IMR-90 (cell line): Measurements from ENCODE around the gene TMEM101. TPM values are rescaled to one million over a fixed set of nuclear protein-coding genes. Genes with fewer than 3 reads are reported as not detected.

Source experiments
- microRNA-seq, 2 experiments: library from miRNA; stranded (forward) in 1 of 2; unstranded in 1 of 2; fragments of 10-50 nt in 1 of 2; fragments of <30 nt in 1 of 2; gene quantifications in 1 of 2; microRNA quantifications in 1 of 2; one replicate each; pipeline versions ENCODE3 to v1.1.0; 2013 to 2020; ENCODE audit not compliant: insufficient read depth in 1 of 2, insufficient read length in 1 of 2, unreplicated experiment in 1 of 2
- polyA plus RNA-seq, 3 experiments: library from polyadenylated mRNA; depleted of rRNA; stranded (reverse); fragments of >200 nt; gene quantifications; 2 replicates each; pipeline ENCODE4 v1.2.3, GENCODE V29; 2012; ENCODE audit warnings: low replicate concordance in 1 of 3
- small RNA-seq, 5 experiments: library from RNA; depleted of rRNA; stranded (forward); fragments of <200 nt; gene quantifications; one replicate each; pipeline ENCODE3, GENCODE V24; 2012
- total RNA-seq: library from RNA; depleted of rRNA; stranded (reverse); fragments of >200 nt; gene quantifications from 2 replicates; pipeline ENCODE4 v1.2.3, GENCODE V29; 2012; rRNA removed

The TMEM101 gene
- total and polyA plus RNA-seq, 2 of the 4 experiments (the other 2 are of a cell fraction), result 30.7 to 36.6 TPM

Small RNAs within 50 kb of the gene (microRNA-seq; reads per million reads assigned to microRNA genes)
- not detected for gene RF00012 (ENCODE audit: insufficient read depth, insufficient read length)

Small RNAs within 50 kb of the gene (small RNA-seq; reads per million reads assigned to genes)
- 0 to 0.04 (median 0) reads per million in 5 experiments for gene RF00012

Other genes with a start within 250 kb of the TMEM101 start
- 40.9 and 42.5 TPM in 2 replicates for gene DUSP3, start 236.0 kb downstream of the TMEM101 start, total RNA-seq
- 33.3 and 33.5 TPM in 2 replicates for gene DUSP3, start 236.0 kb downstream of the TMEM101 start, polyA plus RNA-seq (2012; rRNA removed)
- gene CFAP97D1, start 234.5 kb downstream of the TMEM101 start, total RNA-seq, result under 0.01 TPM in 1 of 2 replicates, not detected in the other
- gene CFAP97D1, start 234.5 kb downstream of the TMEM101 start, polyA plus RNA-seq (2012; rRNA removed), result 0.03 TPM in 1 of 2 replicates, not detected in the other
- 5.0 and 5.7 TPM in 2 replicates for gene MPP3, start 181.8 kb downstream of the TMEM101 start, total RNA-seq
- 10.7 and 11.9 TPM in 2 replicates for gene MPP3, start 181.8 kb downstream of the TMEM101 start, polyA plus RNA-seq (2012; rRNA removed)
- not detected in 2 replicates for gene CD300LG, start 167.8 kb downstream of the TMEM101 start, total RNA-seq
- gene CD300LG, start 167.8 kb downstream of the TMEM101 start, polyA plus RNA-seq (2012; rRNA removed), result not detected in 2 replicates
- 1.9 and 3.2 TPM in 2 replicates for gene MPP2, start 107.4 kb downstream of the TMEM101 start, total RNA-seq
- 3.8 TPM in 2 replicates for gene MPP2, start 107.4 kb downstream of the TMEM101 start, polyA plus RNA-seq (2012; rRNA removed)
- gene PPY, start 72.5 kb downstream of the TMEM101 start, total RNA-seq, result not detected in 2 replicates
- not detected in 2 replicates for gene PPY, start 72.5 kb downstream of the TMEM101 start, polyA plus RNA-seq (2012; rRNA removed)
- not detected in 2 replicates for gene PYY, start 61.0 kb downstream of the TMEM101 start, total RNA-seq
- gene PYY, start 61.0 kb downstream of the TMEM101 start, polyA plus RNA-seq (2012; rRNA removed), result not detected in 2 replicates
- gene NAGS, start 10.3 kb downstream of the TMEM101 start, total RNA-seq, result 0.28 and 0.54 TPM in 2 replicates
- 0.92 and 0.99 TPM in 2 replicates for gene NAGS, start 10.3 kb downstream of the TMEM101 start, polyA plus RNA-seq (2012; rRNA removed)
- gene LSM12, start 51.7 kb upstream of the TMEM101 start, total RNA-seq, result 41.0 and 50.3 TPM in 2 replicates
- gene LSM12, start 51.7 kb upstream of the TMEM101 start, polyA plus RNA-seq (2012; rRNA removed), result 37.6 and 38.0 TPM in 2 replicates
- gene G6PC3, start 55.8 kb upstream of the TMEM101 start, total RNA-seq, result 19.4 and 20.4 TPM in 2 replicates
- gene G6PC3, start 55.8 kb upstream of the TMEM101 start, polyA plus RNA-seq (2012; rRNA removed), result 107 and 127 TPM in 2 replicates
- 61.3 and 71.4 TPM in 2 replicates for gene HDAC5, start 108.7 kb upstream of the TMEM101 start, total RNA-seq
- 47.0 and 50.0 TPM in 2 replicates for gene HDAC5, start 108.7 kb upstream of the TMEM101 start, polyA plus RNA-seq (2012; rRNA removed)
- 2.8 and 3.2 TPM in 2 replicates for gene HROB, start 127.0 kb upstream of the TMEM101 start, total RNA-seq
- 4.0 and 4.4 TPM in 2 replicates for gene HROB, start 127.0 kb upstream of the TMEM101 start, polyA plus RNA-seq (2012; rRNA removed)
- gene ASB16, start 155.7 kb upstream of the TMEM101 start, total RNA-seq, result not detected in 2 replicates
- gene ASB16, start 155.7 kb upstream of the TMEM101 start, polyA plus RNA-seq (2012; rRNA removed), result 0.05 and 0.06 TPM in 2 replicates
- 16.5 and 17.8 TPM in 2 replicates for gene TMUB2, start 172.0 kb upstream of the TMEM101 start, total RNA-seq
- 42.5 and 43.6 TPM in 2 replicates for gene TMUB2, start 172.0 kb upstream of the TMEM101 start, polyA plus RNA-seq (2012; rRNA removed)
- 17.2 and 17.5 TPM in 2 replicates for gene ATXN7L3, start 184.9 kb upstream of the TMEM101 start, total RNA-seq
- 38.3 and 40.9 TPM in 2 replicates for gene ATXN7L3, start 184.9 kb upstream of the TMEM101 start, polyA plus RNA-seq (2012; rRNA removed)
- 42.1 and 49.4 TPM in 2 replicates for gene UBTF, start 204.7 kb upstream of the TMEM101 start, total RNA-seq
- gene UBTF, start 204.7 kb upstream of the TMEM101 start, polyA plus RNA-seq (2012; rRNA removed), result 25.6 and 29.7 TPM in 2 replicates